KMS-11 (cell line): ENCODE data around the gene ZBED4.

Source experiments
- H2AFZ ChIP-seq: fragments of 200-600 bp; sonication (generic); 2 replicates; pipeline ENCODE4 v1.6.1; 2016; ENCODE audit warnings: antibody characterized with exemption, mixed run types, low read depth
- H3K27ac ChIP-seq: fragments of 200-600 bp; sonication (generic); 2 replicates; pipeline ENCODE4 v1.6.1; 2016; ENCODE audit warnings: mild to moderate bottlenecking, mixed run types
- H3K27me3 ChIP-seq: fragments of 200-600 bp; sonication (generic); 2 replicates; pipeline ENCODE4 v1.6.1; 2017; ENCODE audit warnings: mild to moderate bottlenecking, low read depth, mixed run types, moderate library complexity; ENCODE audit not compliant: insufficient read depth
- H3K36me3 ChIP-seq: fragments of 200-600 bp; sonication (generic); 2 replicates; pipeline ENCODE4 v1.6.1; 2017; ENCODE audit warnings: mild to moderate bottlenecking, mixed run types; ENCODE audit not compliant: insufficient read depth
- H3K4me1 ChIP-seq: fragments of 200-600 bp; sonication (generic); 2 replicates; pipeline ENCODE4 v1.6.1; 2016; ENCODE audit warnings: mild to moderate bottlenecking, low read depth, mixed run types; ENCODE audit not compliant: poor library complexity, severe bottlenecking
- H3K4me2 ChIP-seq: fragments of 200-600 bp; sonication (generic); 2 replicates; pipeline ENCODE4 v1.7.0; 2016; ENCODE audit warnings: mild to moderate bottlenecking, mixed run types
- H3K4me3 ChIP-seq: fragments of 200-600 bp; sonication (generic); IDR thresholded peaks from 2 replicates; pipeline ENCODE4 v1.6.1; 2017; ENCODE audit warnings: low read depth, low read length, mixed read lengths; ENCODE audit not compliant: insufficient read depth
- H3K79me2 ChIP-seq: fragments of 200-600 bp; sonication (generic); 2 replicates; pipeline ENCODE4 v1.6.1; 2016; ENCODE audit warnings: low read depth, mixed run types; ENCODE audit not compliant: insufficient read depth
- H3K9ac ChIP-seq: fragments of 200-600 bp; sonication (generic); 2 replicates; pipeline ENCODE4 v1.6.1; 2016; ENCODE audit warnings: mild to moderate bottlenecking, mixed run types
- H4K20me1 ChIP-seq: fragments of 200-600 bp; sonication (generic); 2 replicates; pipeline ENCODE4 v1.6.1; 2016; ENCODE audit warnings: mild to moderate bottlenecking, mixed run types; ENCODE audit not compliant: insufficient read depth
- CTCF ChIP-seq: fragments of 200-600 bp; sonication (generic); conservative IDR thresholded peaks from 2 replicates; pipeline ENCODE4 v1.6.1; 2017; ENCODE audit warnings: low read depth, mild to moderate bottlenecking, antibody characterized with exemption, low read length, moderate library complexity, mixed read lengths

The ZBED4 gene

GRCh38 chr22:49828599-49828965, 25.1 kb upstream of the ZBED4 start:
- no peak overlapping the region for H2AFZ ChIP-seq
- no peak for TF ChIP-seq CTCF
- no peak overlapping the region for H3K4me2 ChIP-seq
- peaks cover 34% of the 10 kb centered on the region for H3K79me2 ChIP-seq
- no peaks in the 10 kb centered on the region for H4K20me1 ChIP-seq
- no peak overlapping the region for H3K27ac ChIP-seq
- H3K4me3 ChIP-seq = no peak overlapping the region
- no peaks in the 10 kb centered on the region for H3K36me3 ChIP-seq
- H3K27me3 ChIP-seq = no peaks in the 10 kb centered on the region
- H3K9ac ChIP-seq = no peak overlapping the region
- peaks cover 14% of the 10 kb centered on the region for H3K4me1 ChIP-seq

DNA sequence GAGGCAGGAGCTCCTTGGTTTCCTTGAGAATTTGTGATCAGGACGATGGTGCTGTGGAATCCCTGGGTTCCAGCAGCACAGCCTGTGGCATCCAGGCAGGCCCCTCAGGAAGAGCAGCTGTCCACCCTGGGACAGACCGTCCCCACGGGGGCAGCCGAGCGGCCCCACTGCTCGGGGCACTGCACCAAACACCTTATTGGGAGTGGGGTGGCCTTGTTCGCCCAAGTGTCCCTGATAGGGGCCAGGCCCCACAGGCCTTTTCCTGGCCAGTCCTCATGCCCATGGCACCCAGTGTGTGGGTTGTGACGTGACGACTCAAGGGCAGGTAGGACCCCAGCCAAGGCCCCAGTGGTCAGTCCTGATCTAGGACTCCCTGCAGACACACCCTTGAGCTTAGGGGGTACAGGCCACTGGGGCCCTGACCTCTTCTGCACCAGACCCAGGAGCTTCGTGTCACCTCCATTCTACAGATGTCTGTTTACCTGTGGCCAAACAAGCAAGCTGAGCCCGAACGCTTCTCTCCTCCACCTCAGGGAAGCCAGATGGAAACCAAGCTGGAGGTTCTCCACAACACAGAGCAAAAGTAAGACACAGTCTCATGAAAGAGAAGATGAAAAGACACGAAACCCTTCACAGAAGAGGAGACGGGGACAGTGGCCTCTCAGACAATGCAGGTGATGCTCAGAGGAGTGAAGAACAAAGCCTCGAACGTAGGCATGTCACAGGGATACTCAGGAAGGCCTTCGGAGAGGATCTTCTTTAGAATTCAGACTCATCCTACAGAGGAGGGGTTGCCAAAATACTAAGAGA, 24.4 kb upstream of the ZBED4 start:
- Histone ChIP-seq H4K20me1 (no peaks in the 10 kb centered on the region), H3K27ac (no peak overlapping the region; the same call in 1 of the 2 replicates), H3K27me3 (no peaks in the 10 kb centered on the region), H3K79me2 (peaks cover 28% of the 10 kb centered on the region), H3K36me3 (no peaks in the 10 kb centered on the region), H3K4me1 (peaks cover 14% of the 10 kb centered on the region), H3K4me3 (no peak overlapping the region), H3K9ac (no peak overlapping the region), H2AFZ (no peak overlapping the region), H3K4me2 (no peak overlapping the region)
- no peak for TF ChIP-seq CTCF

DNA sequence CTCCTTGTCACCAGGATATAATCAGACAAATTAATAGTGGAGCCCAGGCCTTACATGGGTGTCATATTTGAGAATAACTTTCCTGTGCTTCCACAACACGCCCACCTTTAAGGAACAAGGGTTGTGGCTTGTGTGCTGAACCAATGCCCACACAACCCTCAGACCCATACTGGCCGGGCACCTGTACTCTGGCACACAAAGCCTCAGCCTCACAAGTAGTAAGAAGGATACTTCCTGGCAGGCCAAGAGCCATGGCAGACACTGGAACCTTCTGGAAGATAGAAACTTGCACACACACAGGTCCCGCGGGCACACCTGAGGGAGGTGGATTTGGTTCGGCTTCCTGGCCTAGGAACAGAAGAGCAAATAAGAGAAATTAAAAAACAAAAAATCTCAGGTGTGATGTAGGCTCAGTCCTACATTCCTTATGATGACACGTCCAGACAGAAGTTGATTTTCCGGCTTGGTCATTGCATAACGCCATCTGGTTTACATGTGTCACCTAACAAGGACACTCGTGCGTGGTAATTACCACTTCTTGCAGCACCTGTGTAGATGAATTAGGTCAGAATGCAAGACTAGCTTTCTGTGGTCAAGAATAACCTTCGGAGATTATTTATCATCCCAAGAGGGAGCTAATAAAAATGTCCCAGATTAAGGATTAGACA, 20.2 kb upstream of the ZBED4 start:
- Histone ChIP-seq H4K20me1 (no peaks in the 10 kb centered on the region), H3K27ac (no peak overlapping the region), H3K27me3 (no peaks in the 10 kb centered on the region), H3K36me3 (no peaks in the 10 kb centered on the region), H3K4me1 (peaks cover 5% of the 10 kb centered on the region), H2AFZ (no peak overlapping the region), H3K4me2 (no peak overlapping the region), H3K9ac (no peak overlapping the region), H3K4me3 (no peak overlapping the region), H3K79me2 (no peaks in the 10 kb centered on the region)
- TF ChIP-seq CTCF = no peak

DNA sequence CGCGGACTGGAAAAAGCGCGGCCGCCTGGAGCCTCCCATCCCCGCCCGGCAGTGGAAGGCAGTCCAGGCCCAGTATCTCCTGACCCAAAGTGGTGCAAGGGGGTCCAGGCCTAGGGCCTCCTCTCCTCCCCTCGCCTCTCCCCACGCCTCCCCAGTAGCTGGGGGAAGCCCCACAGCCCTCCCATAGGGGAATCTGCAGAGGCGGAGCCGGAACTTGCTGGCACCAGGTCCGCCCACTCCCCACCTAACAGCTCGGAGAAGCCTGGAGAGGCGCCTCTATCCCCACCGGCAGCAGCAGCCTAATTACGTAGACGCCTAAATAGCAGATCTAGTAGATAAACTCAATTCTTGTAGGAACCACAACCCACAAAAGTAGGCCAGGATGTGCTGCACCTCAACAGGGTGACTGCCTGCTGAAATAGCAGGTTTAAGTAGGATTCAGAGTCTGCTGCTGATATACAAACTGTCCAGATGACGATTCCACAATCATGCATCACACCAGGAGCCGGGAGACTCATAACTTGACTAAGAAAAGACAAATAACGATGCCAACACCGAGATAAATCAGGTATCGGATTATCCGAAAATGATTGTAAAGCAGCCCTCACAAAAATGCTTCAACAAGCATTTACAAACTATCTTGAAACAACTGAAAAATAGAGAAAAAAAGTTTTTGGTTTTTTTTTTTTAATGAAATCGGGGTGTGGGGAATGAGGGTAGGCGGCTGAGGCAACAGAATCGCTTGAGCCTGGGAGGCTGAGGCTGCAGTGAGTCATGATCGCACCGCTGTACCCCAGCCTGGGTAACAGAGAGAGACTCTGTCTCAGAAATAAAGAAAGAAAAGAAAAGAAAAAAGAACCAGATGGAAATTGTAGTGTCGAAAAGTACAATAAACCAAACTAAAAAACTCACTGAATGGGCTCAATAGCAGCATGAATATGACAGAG, 14.6 kb upstream of the ZBED4 start:
- Histone ChIP-seq H3K27ac (no peak overlapping the region), H3K79me2 (no peaks in the 10 kb centered on the region), H3K36me3 (no peaks in the 10 kb centered on the region), H4K20me1 (no peaks in the 10 kb centered on the region), H3K4me3 (no peak overlapping the region), H3K27me3 (no peaks in the 10 kb centered on the region), H3K4me2 (no peak overlapping the region), H3K9ac (no peak overlapping the region), H2AFZ (no peak overlapping the region), H3K4me1 (no peaks in the 10 kb centered on the region)
- no peak for TF ChIP-seq CTCF
